Esophagus muscularis mucosa (tissue), 4 donors: Measurements from ENCODE around the gene DR1. TPM values are rescaled to one million over a fixed set of nuclear protein-coding genes. Genes with fewer than 3 reads are reported as not detected.

ENCODE experiments used
- DNase-seq: peaks from one replicate; pipeline ENCODE4 v3.0.0-alpha.2; 2017; ENCODE audit errors: extremely low spot score
- H3K27ac ChIP-seq, 4 donors: fragments of 200-600 bp; sonication (generic); replicated peaks in 1 of 4; 1 replicate in 3 of 4; 2 replicates in 1 of 4; pipeline ENCODE4 v1.5.1; 2016 to 2019; ENCODE audit warnings: mild to moderate bottlenecking in 1 of 4
- H3K27me3 ChIP-seq, 4 donors: fragments of 200-600 bp; sonication (generic); one replicate each; pipeline versions ENCODE4 v1.5.1 to v1.6.0; 2016 to 2019
- H3K36me3 ChIP-seq, 4 donors: fragments of 200-600 bp; sonication (generic); one replicate each; pipeline ENCODE4 v1.5.1; 2016 to 2019
- H3K4me1 ChIP-seq, 4 donors: fragments of 200-600 bp; sonication (generic); one replicate each; pipeline ENCODE4 v1.5.1; 2016 to 2019
- H3K4me3 ChIP-seq, 4 donors: fragments of 200-600 bp; sonication (generic); 1 replicate in 2 of 4; 2 replicates in 2 of 4; pipeline ENCODE4 v1.5.1; 2016 to 2019; ENCODE audit warnings: mild to moderate bottlenecking in 4 of 4, moderate library complexity in 1 of 4
- H3K9me3 ChIP-seq, 4 donors: fragments of 200-600 bp; sonication (generic); 1 replicate in 3 of 4; 2 replicates in 1 of 4; pipeline ENCODE4 v1.5.1; 2016 to 2019
- EP300 ChIP-seq: sonication (generic); formaldehyde crosslinking; IDR thresholded peaks from one replicate; pipeline ENCODE4 v1.6.1; 2017; ENCODE audit warnings: antibody characterized with exemption
- POLR2A ChIP-seq: fragments of 450-650 bp; IDR thresholded peaks from one replicate; pipeline ENCODE4 v1.6.1; 2017; ENCODE audit warnings: antibody characterized with exemption, moderate library complexity, mild to moderate bottlenecking, low read depth
- POLR2AphosphoS5 ChIP-seq, 2 donors: sonication (generic); formaldehyde crosslinking; IDR thresholded peaks; one replicate each; pipeline ENCODE4 v1.6.1; 2017; ENCODE audit warnings: antibody characterized with exemption in 2 of 2
- WGBS: methylation state at CpG from one replicate; pipeline ENCODE4 v1.1.5; 2018; 5-methylcytosine and 5-hydroxymethylcytosine counted together
- intact Hi-C: fragments of 100-400 bp; cut with DNase I; formaldehyde crosslinking; loops from one replicate; pipeline ENCODE4 v1.15.1; 2023
- total RNA-seq, 4 donors: library from RNA; depleted of rRNA; stranded (reverse); fragments of >200 nt; gene quantifications; one replicate each; pipeline versions ENCODE4 v1.1.0 to v1.2.1, GENCODE V29; 2016
- TF ChIP-seq, protein P1 (sequence below), 3 experiments: fragments of 200-600 bp in 2 of 3; fragments of 450-650 bp in 1 of 3; sonication (generic) in 2 of 3; IDR thresholded peaks; one replicate each; pipeline ENCODE4 v1.5.1; 2017 to 2019; ENCODE audit warnings: antibody characterized with exemption in 3 of 3, mild to moderate bottlenecking in 2 of 3, moderate library complexity in 1 of 3

The DR1 gene
- total RNA-seq, result 10 to 100 TPM; 20.3 to 32.5 (median 27.5) TPM

- Histone ChIP-seq H3K36me3 (no peaks in the 10 kb centered on the region), H3K4me3 (peak within 1 kb of the TSS; percentile 84 to 97 (median 90)), H3K27me3 (no peaks in the 10 kb centered on the region), H3K9me3 (no peaks in the 10 kb centered on the region), H3K4me1 (peaks cover 26 to 44% (median 38%) of the 10 kb centered on the region in 4 donors), H3K27ac (peak within 1 kb of the TSS; percentile 88 to 95 (median 93))
- peak; percentile 96 for DNase-seq
- intact Hi-C loops, result loop anchor here (10.0 kb wide), 1 partner anchor 161 kb away; the partner anchor contains the start of genes CCDC18 and TMED5
- TF ChIP-seq, protein P1, sequence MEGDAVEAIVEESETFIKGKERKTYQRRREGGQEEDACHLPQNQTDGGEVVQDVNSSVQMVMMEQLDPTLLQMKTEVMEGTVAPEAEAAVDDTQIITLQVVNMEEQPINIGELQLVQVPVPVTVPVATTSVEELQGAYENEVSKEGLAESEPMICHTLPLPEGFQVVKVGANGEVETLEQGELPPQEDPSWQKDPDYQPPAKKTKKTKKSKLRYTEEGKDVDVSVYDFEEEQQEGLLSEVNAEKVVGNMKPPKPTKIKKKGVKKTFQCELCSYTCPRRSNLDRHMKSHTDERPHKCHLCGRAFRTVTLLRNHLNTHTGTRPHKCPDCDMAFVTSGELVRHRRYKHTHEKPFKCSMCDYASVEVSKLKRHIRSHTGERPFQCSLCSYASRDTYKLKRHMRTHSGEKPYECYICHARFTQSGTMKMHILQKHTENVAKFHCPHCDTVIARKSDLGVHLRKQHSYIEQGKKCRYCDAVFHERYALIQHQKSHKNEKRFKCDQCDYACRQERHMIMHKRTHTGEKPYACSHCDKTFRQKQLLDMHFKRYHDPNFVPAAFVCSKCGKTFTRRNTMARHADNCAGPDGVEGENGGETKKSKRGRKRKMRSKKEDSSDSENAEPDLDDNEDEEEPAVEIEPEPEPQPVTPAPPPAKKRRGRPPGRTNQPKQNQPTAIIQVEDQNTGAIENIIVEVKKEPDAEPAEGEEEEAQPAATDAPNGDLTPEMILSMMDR (IDR thresholded peaks at IDR 0.05), result peak in 1 of 3 experiments; percentile 12
- TF ChIP-seq POLR2A, result peak; percentile 24
- peak; percentile 97 to 98 for TF ChIP-seq POLR2AphosphoS5 (IDR thresholded peaks at IDR 0.05)
- TF ChIP-seq EP300, result no peak
- WGBS, result 0% methylated on average over 14 of the region's 80 CpGs
Measured at GRCh38 chr1:93345633-93346420, at the start of gene DR1. Gene DR1 (plus strand): TSS chr1:93345907. CDS start chr1:93346646, 739 bp downstream.

DNA sequence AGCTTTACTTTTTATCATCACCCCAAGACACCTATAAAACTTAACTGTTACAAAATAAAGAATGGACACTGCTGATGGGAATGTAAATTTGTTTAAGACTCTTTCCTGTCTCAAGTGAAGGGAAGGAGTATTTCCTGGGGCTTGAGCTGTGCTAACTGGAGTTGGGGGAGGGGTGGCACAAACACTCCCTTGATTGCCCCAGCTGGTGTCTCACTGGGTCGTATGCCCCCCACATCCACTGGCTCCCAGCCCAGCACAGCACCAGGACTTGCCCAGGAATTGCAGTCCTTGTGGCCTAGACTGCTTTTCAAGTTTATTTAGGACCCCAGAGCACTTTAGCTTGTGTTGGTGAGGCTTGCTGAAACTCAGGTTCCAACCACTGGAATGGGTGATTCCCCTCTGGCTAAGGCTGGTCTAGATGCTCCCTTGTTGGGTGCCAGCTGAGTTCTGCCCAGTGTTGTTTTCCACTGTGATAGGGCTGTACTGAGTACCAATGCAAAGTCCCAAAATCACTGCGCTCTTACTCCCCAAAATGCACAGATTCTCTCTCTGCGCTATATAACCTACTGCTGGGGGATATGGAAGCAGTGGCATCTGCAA is 49.1 kb upstream of the DR1 start:
- intact Hi-C loops, result no loop called here
- Histone ChIP-seq H3K4me1 (no peaks in the 10 kb centered on the region), H3K4me3 (no peak overlapping the region), H3K36me3 (peaks cover 0 to 11% (median 0%) of the 10 kb centered on the region in 4 donors), H3K27ac (no peak overlapping the region), H3K9me3 (no peaks in the 10 kb centered on the region), H3K27me3 (no peaks in the 10 kb centered on the region)
- TF ChIP-seq, protein P1 (IDR thresholded peaks at IDR 0.05), result no peak
- TF ChIP-seq POLR2AphosphoS5 (IDR thresholded peaks at IDR 0.05), result no peak
- no peak for TF ChIP-seq POLR2A
- no peak for TF ChIP-seq EP300
- DNase-seq, result no peak
- WGBS, result 78% methylated on average over 3 of the region's 3 CpGs

DNA sequence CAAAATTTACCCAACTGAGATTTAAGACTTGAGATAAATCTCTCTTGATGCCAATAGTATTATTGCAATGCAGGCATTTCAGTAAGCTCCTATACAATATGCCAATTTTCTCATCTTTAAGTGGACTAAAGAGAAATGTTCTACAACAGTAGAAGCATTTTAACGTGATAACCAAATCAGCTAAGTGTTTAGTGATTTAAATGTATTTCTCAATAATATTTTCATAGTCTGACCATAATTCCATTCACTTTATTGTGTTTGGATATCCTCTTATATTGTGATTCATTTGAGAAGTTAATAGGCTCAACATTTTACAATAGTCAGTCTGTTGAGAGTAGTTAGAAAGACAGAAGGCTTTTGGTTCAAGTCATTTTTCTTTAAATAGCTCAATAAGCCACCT is 44.6 kb upstream of the DR1 start:
- no peak for TF ChIP-seq EP300
- TF ChIP-seq, protein P1 (IDR thresholded peaks at IDR 0.05), result no peak
- TF ChIP-seq POLR2AphosphoS5 (IDR thresholded peaks at IDR 0.05), result no peak
- TF ChIP-seq POLR2A, result no peak
- no peak overlapping the region for H3K4me3 ChIP-seq
- H3K27me3 ChIP-seq, result no peaks in the 10 kb centered on the region
- intact Hi-C loops, result loop anchor here (10.0 kb wide), 3 partner anchors 134 to 544 kb away; no protein-coding TSS in a partner anchor
- H3K36me3 ChIP-seq, result peaks cover 0 to 9% (median 0%) of the 10 kb centered on the region in 4 donors
- 79% methylated on average over 1 of the region's 1 CpG for WGBS
- H3K4me1 ChIP-seq, result no peaks in the 10 kb centered on the region
- no peak overlapping the region for H3K27ac ChIP-seq
- H3K9me3 ChIP-seq, result no peaks in the 10 kb centered on the region
- DNase-seq, result no peak

DNA sequence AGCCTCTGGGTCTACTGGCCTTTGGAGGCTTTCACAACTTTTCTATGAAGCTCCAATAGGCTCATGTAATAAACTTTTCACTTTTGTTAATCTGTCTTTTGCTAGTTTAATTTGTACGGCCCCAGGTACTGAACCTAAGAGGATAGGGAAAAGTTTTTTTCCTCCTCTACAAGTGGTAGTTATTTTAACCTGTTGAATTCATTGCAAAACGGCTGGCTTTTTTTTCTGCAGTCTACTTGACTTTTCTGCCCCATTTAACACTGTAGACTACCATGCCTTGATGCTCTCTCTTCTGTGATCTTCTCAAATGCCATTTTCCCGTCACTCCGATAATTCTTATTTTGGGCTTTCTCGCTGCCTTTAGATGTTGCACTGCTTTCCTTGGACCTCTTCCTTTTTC is 43.6 kb upstream of the DR1 start:
- Histone ChIP-seq H3K4me1 (no peaks in the 10 kb centered on the region), H3K27me3 (no peaks in the 10 kb centered on the region), H3K36me3 (peaks cover 0 to 9% (median 0%) of the 10 kb centered on the region in 4 donors), H3K4me3 (no peak overlapping the region), H3K27ac (no peak overlapping the region), H3K9me3 (no peaks in the 10 kb centered on the region)
- WGBS, result 90% methylated on average over 5 of the region's 5 CpGs
- TF ChIP-seq, protein P1 (IDR thresholded peaks at IDR 0.05), result no peak
- TF ChIP-seq POLR2A, result no peak
- TF ChIP-seq POLR2AphosphoS5 (IDR thresholded peaks at IDR 0.05), result no peak
- TF ChIP-seq EP300, result no peak
- intact Hi-C loops, result loop anchor here (10.0 kb wide), 3 partner anchors 133 to 543 kb away; no protein-coding TSS in a partner anchor
- no peak for DNase-seq
